ENCODE results near the gene KCNIP3.

Gene KCNIP3

DNA sequence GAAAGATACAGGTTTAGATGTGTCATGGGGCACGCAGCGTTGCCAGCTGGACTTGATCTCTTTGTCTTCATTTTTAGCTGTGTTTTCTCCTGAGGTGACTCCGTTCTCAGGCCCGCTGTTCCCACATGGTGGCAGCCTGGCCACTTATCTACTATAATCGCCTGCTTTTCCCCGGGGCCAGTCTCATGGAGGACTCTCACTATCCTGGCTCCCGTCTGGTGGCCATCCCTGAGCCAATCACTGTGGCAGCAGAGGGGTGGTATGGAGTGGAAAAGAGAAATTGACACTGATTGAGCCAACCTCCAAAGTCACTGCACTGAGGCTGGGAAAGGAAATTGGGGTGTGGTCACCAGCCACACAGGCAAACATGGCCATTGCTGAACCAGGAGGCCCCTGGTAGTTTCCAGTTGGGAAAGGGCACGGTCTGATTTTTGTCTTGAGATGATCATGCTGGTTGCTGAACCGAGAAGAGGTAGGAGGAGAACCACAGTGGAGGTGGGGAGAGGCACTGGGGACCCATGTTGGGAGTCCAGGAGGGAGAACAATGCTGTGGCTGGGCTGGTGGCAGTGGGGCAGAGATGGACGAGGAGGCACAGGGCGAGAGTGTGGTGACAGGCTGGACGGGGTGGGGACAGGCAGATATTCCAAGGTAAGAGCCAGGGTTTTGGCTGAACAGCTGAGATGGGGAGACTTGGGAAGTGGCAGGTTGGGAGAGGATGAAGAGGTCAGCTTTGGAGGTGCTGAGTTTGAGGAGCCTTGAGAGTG lies 45.6 kb downstream of the KCNIP3 start:
- no peaks in the 10 kb centered on the region for H3K4me1 ChIP-seq (ENCODE audit: control insufficient read depth, insufficient read depth, low read length)
- H3K36me3 ChIP-seq (ENCODE audit: control insufficient read depth, insufficient read depth, low read length) = no peaks in the 10 kb centered on the region
- H3K9ac ChIP-seq (ENCODE audit: low read depth, low read length) = no peak overlapping the region
- H3K4me3 ChIP-seq (ENCODE audit: low read depth, low read length) = no peak overlapping the region
- H3K27me3 ChIP-seq (ENCODE audit: control insufficient read depth, insufficient read depth, low read length) = peaks cover 46% of the 10 kb centered on the region
- H3K9me3 ChIP-seq (ENCODE audit: control insufficient read depth, insufficient read depth, low read length) = no peaks in the 10 kb centered on the region

DNA sequence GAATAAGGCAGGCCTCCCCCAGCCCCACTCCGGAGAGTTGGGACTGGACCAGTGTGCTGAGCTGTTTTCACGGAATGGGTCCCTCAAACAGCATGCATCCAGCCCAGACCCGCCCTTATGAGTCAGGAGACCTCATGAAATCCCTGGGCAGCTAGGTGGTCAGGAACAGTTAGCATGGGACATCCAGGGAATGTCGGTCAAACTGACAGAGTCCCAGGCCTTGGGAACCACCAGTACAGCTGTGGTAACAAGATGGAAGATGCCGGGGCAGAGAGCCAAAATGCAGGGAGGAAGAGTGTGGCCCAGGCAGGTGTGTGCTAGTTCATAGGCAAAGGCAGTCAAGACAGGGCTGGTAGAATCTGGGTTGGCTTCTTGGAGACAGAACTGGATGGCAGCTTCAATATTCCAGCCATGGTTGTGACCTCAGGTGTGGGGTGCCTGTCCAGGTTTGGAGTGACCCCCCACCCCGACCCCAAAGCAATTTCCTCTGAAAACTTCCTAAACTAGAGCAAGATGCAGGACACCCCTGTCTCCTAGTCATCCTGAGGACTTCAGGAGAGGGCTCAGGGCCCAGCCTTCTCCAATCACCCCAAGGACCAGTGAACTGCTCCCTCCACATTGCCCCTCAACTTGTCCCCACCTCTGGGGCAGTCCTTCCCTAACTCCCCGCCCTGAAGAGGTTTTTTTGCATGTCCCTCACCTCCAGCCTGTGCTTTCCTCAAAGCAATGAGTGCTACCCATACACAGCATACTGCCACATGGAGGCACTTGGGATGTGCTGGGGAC lies 46.5 kb downstream of the KCNIP3 start:
- H3K36me3 ChIP-seq (ENCODE audit: control insufficient read depth, insufficient read depth, low read length) = no peaks in the 10 kb centered on the region
- H3K27me3 ChIP-seq (ENCODE audit: control insufficient read depth, insufficient read depth, low read length) = peaks cover 54% of the 10 kb centered on the region
- H3K9ac ChIP-seq (ENCODE audit: low read depth, low read length) = no peak overlapping the region
- no peaks in the 10 kb centered on the region for H3K9me3 ChIP-seq (ENCODE audit: control insufficient read depth, insufficient read depth, low read length)
- no peak overlapping the region for H3K4me3 ChIP-seq (ENCODE audit: low read depth, low read length)
- no peaks in the 10 kb centered on the region for H3K4me1 ChIP-seq (ENCODE audit: control insufficient read depth, insufficient read depth, low read length)

DNA sequence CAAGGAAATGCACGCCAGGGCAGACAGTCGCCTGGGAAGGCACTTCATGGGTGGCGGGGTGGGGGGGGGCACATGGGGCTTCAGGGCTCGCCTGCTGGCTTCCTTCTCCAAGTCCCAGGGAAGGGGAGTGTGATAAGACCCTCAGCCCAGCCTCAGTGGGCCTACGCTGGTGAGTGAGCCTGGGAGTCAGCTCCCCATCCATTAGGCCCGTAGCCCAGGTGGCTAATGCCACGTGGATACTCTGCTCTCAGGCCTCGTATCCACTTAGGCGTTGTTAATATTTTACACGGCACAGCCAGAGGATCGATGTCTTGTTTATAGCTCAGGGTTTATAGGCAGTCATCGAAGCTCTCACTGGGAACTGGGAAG lies 47.1 kb downstream of the KCNIP3 start:
- Histone ChIP-seq H3K4me1 (ENCODE audit: control insufficient read depth, insufficient read depth, low read length) (no peaks in the 10 kb centered on the region), H3K27me3 (ENCODE audit: control insufficient read depth, insufficient read depth, low read length) (peaks cover 56% of the 10 kb centered on the region), H3K4me3 (ENCODE audit: low read depth, low read length) (no peak overlapping the region), H3K9ac (ENCODE audit: low read depth, low read length) (no peak overlapping the region), H3K36me3 (ENCODE audit: control insufficient read depth, insufficient read depth, low read length) (no peaks in the 10 kb centered on the region), H3K9me3 (ENCODE audit: control insufficient read depth, insufficient read depth, low read length) (no peaks in the 10 kb centered on the region)

DNA sequence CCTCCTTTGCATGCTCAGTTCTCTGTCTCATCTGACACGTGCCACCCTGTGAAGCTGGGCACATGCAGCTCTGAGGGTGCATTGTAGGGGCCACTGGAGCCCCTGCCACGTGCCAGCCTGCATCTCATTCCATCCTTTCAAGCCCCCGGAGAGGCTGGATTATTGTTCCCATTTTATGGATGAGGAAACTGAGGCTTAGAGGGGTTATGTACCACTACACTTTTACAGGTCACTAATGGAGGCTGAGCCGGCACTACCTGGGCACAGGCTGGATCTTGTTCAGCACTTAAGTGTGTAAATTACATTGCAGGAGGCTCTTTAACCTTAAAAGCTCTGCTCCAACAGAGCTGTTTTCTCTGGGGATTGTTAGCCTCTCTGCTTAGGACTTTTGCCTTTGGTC lies 47.5 kb downstream of the KCNIP3 start:
- Histone ChIP-seq H3K9me3 (ENCODE audit: control insufficient read depth, insufficient read depth, low read length) (no peaks in the 10 kb centered on the region), H3K27me3 (ENCODE audit: control insufficient read depth, insufficient read depth, low read length) (peaks cover 60% of the 10 kb centered on the region), H3K4me1 (ENCODE audit: control insufficient read depth, insufficient read depth, low read length) (no peaks in the 10 kb centered on the region), H3K36me3 (ENCODE audit: control insufficient read depth, insufficient read depth, low read length) (no peaks in the 10 kb centered on the region), H3K9ac (ENCODE audit: low read depth, low read length) (no peak overlapping the region), H3K4me3 (ENCODE audit: low read depth, low read length) (no peak overlapping the region)

DNA sequence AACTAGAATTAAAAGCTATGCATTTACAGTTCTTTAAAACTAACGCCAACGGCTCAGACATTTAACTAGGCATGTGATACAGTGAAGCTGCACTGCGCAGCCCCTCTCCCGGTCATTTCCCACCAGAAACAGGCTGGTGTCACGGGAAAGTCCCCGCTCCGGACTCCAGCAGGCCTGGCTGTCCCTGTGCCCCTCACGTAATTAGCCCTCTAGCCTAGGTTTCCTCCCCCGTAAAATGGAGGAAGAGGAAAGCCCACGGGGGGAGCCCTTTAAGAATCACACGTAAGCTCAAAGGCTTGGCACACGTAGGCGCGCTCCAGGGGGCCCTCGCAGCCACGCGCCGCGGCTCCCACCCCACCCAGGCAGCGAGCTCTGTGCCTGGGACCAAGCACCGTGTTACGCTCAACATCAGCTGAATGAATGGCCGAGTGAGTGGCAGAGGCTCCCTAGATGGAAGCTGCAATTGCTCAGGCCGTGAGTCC lies 48.0 kb downstream of the KCNIP3 start:
- Histone ChIP-seq H3K36me3 (ENCODE audit: control insufficient read depth, insufficient read depth, low read length) (no peaks in the 10 kb centered on the region), H3K4me1 (ENCODE audit: control insufficient read depth, insufficient read depth, low read length) (no peaks in the 10 kb centered on the region), H3K9me3 (ENCODE audit: control insufficient read depth, insufficient read depth, low read length) (no peaks in the 10 kb centered on the region), H3K4me3 (ENCODE audit: low read depth, low read length) (peak overlapping the region; percentile 69), H3K9ac (ENCODE audit: low read depth, low read length) (no peak overlapping the region), H3K27me3 (ENCODE audit: control insufficient read depth, insufficient read depth, low read length) (peaks cover 61% of the 10 kb centered on the region)

DNA sequence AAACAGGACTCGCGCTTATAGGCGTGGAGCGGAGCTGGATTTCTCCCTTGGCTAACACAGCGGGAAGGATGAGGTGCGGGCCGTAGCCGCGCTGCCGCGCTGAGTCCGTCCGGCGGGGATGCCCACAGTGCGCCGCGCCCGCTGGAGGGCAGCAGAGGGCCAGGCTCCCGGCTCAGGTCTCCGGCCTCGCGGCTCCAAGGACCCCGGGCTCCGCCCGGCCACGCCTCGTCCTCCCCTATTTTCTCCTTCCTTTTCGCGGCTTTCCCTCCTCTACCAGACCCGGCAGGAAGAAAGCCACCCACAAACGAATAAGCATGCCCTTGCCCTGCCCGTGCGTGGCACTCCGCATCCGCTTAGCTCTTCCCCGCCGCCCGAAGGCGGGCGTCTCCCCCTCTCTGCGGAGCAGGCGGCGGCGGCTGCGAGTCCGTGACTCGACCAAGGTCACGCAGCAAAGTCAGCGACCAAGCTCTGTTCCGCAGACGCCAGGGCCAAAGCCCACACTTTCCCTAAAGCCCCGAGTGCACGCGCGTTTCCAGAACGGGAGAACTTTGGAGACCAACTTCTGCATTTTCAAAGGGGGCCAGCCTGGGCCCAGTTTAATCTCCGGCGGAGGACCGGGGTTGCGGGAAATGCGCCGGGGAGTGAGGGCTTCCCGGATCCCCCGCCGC lies 48.5 kb downstream of the KCNIP3 start:
- H3K4me1 ChIP-seq (ENCODE audit: control insufficient read depth, insufficient read depth, low read length) = no peaks in the 10 kb centered on the region
- peaks cover 57% of the 10 kb centered on the region for H3K27me3 ChIP-seq (ENCODE audit: control insufficient read depth, insufficient read depth, low read length)
- no peaks in the 10 kb centered on the region for H3K9me3 ChIP-seq (ENCODE audit: control insufficient read depth, insufficient read depth, low read length)
- peak overlapping the region; percentile 69 for H3K4me3 ChIP-seq (ENCODE audit: low read depth, low read length)
- no peaks in the 10 kb centered on the region for H3K36me3 ChIP-seq (ENCODE audit: control insufficient read depth, insufficient read depth, low read length)
- no peak overlapping the region for H3K9ac ChIP-seq (ENCODE audit: low read depth, low read length)

DNA sequence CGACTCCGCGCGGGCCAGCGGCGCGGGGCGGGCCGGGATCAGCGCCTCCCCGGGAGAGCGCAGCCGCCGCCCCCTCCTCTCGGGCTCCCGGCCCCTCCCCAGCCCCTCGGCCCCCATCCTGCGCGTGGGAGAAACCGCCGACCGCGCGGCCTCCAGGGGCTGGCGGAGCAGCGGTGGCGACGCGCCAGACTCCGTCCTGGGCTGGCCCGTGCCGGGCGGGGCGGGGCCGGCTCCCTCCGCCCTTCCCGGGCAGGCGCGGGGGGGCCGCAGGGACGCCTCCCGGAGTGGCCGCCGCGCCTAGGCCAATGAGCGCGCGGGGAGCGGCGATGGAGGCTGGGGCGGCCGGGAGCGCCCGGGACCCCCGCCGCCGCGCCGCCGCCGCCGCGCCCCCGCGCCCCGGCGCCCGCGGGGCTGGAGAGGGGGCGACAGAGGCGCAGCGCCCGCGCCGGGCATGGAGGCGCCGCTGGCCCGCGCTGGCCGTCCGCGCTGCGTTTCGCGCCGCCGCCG lies 49.1 kb downstream of the KCNIP3 start:
- Histone ChIP-seq H3K4me3 (ENCODE audit: low read depth, low read length) (peak overlapping the region; percentile 69), H3K27me3 (ENCODE audit: control insufficient read depth, insufficient read depth, low read length) (peaks cover 54% of the 10 kb centered on the region), H3K9ac (ENCODE audit: low read depth, low read length) (no peak overlapping the region), H3K36me3 (ENCODE audit: control insufficient read depth, insufficient read depth, low read length) (no peaks in the 10 kb centered on the region), H3K4me1 (ENCODE audit: control insufficient read depth, insufficient read depth, low read length) (no peaks in the 10 kb centered on the region), H3K9me3 (ENCODE audit: control insufficient read depth, insufficient read depth, low read length) (no peaks in the 10 kb centered on the region)

DNA sequence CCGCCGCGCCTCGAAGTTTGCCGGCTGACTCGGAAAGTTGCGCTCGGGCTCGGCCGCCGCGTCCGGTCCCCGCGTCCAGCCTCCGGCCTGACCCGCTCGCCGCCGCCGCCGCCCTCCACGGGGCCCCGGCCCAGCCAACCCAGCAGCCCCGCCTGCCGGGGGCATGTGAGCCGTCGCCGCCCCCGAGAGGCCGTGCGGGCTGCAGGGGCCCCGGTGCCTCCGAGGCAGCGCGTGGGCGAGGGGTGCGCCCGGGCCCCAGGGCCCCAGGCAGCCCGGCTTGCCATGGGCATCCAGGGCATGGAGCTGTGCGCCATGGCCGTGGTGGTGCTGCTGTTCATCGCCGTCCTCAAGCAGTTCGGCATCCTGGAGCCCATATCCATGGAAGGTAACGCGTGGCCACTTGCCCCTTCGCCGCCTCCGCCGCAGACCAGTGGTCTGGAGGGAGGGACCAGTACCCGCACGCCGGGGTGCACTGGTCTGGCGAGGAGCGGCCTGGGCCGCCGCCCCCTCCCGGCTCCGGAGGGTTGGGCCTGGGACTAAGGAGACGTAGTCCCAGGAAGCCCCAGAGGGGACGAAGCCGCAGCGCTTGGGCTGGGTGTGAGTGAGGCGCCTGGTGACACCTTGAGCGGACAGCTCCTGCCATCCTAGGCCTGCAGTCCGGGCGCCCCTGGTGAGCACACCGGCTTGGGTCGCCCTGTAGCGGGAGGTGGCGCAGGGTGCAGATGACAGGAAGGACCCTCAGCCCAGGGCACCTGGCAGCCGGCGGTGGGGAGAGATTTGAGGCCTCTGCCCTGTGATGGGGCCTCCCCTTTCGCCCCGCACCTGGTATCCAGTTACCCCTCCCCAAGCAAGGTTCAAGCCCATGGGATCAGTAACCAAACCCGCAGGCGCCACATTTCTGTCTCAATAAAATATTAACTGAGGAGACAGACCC lies 49.9 kb downstream of the KCNIP3 start:
- Histone ChIP-seq H3K4me3 (ENCODE audit: low read depth, low read length) (peak overlapping the region; percentile 65), H3K27me3 (ENCODE audit: control insufficient read depth, insufficient read depth, low read length) (peaks cover 51% of the 10 kb centered on the region), H3K9me3 (ENCODE audit: control insufficient read depth, insufficient read depth, low read length) (no peaks in the 10 kb centered on the region), H3K9ac (ENCODE audit: low read depth, low read length) (no peak overlapping the region), H3K36me3 (ENCODE audit: control insufficient read depth, insufficient read depth, low read length) (no peaks in the 10 kb centered on the region), H3K4me1 (ENCODE audit: control insufficient read depth, insufficient read depth, low read length) (no peaks in the 10 kb centered on the region)

DNA sequence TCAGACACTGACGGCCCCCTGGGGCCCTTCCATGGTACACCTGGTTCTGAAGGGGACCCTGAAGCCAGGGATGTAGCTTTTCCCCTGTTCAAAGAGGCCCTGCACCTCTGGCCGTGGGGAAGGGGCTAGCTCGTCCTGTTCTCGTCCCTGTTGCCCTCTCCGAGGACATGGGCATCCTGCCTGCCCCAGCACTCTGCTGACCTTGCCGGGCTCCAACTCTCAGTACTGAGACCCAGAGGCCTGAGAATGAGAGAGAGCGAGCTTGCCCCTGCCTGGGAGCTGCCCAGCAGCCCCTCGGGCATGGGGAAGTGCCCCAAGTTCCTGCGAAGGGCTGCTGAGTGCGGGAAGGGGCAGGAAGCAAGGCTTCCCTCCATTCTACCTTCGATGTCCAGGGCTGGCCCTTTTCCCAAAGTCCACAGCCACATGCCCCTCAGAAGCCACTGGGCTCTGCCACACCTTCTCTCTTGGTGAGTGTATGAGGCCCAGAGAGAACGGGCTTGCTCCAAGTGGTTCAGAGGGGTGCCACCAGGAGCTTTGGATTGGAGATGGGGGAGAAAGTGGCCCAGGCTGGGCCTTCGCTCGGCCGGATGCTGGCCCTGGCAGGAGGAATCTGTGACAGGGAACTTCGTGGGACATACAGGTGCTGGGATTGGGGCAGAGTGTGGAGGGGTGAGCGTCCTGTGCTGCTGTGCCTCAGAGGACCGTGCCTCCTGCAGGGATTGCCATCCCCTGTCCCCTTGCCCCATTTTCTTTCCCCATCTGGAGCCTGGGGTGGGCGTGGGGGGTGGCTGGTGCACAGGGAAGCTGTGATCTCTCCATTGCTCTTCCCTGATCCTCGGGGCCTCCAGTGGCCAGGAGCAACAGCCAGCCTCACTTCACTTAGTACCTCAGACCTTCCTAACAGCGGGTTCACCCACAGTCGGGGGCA lies 50.8 kb downstream of the KCNIP3 start:
- H3K9ac ChIP-seq (ENCODE audit: low read depth, low read length) = no peak overlapping the region
- no peaks in the 10 kb centered on the region for H3K9me3 ChIP-seq (ENCODE audit: control insufficient read depth, insufficient read depth, low read length)
- no peaks in the 10 kb centered on the region for H3K36me3 ChIP-seq (ENCODE audit: control insufficient read depth, insufficient read depth, low read length)
- no peaks in the 10 kb centered on the region for H3K4me1 ChIP-seq (ENCODE audit: control insufficient read depth, insufficient read depth, low read length)
- H3K27me3 ChIP-seq (ENCODE audit: control insufficient read depth, insufficient read depth, low read length) = peaks cover 51% of the 10 kb centered on the region
- no peak overlapping the region for H3K4me3 ChIP-seq (ENCODE audit: low read depth, low read length)

Data from iPS-15b (cell line).